GM12878 (cell line): ENCODE measurements around the gene EIF4E1B.

Experiments used
- ATF3 ChIP-seq: IDR thresholded peaks from 2 replicates; pipeline ENCODE4 v1.6.1; 2011; ENCODE audit warnings: low read depth, mild to moderate bottlenecking, low read length, moderate library complexity, borderline replicate concordance; ENCODE audit errors: extremely low read depth
- BACH1 ChIP-seq: fragments of 450-650 bp; IDR thresholded peaks from 2 replicates; pipeline ENCODE4 v1.6.1; 2017; ENCODE audit warnings: mild to moderate bottlenecking, borderline replicate concordance
- BHLHE40 ChIP-seq, 2 experiments: fragments of 450-650 bp in 1 of 2; IDR thresholded peaks; 2 replicates each; pipeline ENCODE4 v1.6.1; 2011 to 2017; ENCODE audit warnings: low read depth in 2 of 2, borderline replicate concordance in 1 of 2, improper control_type of control experiment in 1 of 2, low read length in 1 of 2, mild to moderate bottlenecking in 1 of 2
- CREB1 ChIP-seq: IDR thresholded peaks from 2 replicates; pipeline ENCODE4 v1.6.1; 2012; ENCODE audit warnings: low read depth, mild to moderate bottlenecking, inconsistent platforms
- CTCF ChIP-seq, 3 experiments: IDR thresholded peaks in 2 of 3; conservative IDR thresholded peaks in 1 of 3; 2 replicates each; pipeline ENCODE4 v1.5.1; 2011; ENCODE audit warnings: low read depth in 3 of 3, low read length in 3 of 3, mild to moderate bottlenecking in 3 of 3, control low read depth in 2 of 3, moderate library complexity in 2 of 3, inconsistent platforms in 1 of 3, mixed read lengths in 1 of 3; ENCODE audit not compliant: control insufficient read depth in 2 of 3, insufficient read depth in 1 of 3; ENCODE audit errors: extremely low read depth in 1 of 3
- EP300 ChIP-seq, 2 experiments: fragments of 150-350 bp in 1 of 2; IDR thresholded peaks; 2 replicates each; pipeline ENCODE4 v1.6.1; 2011 to 2012; ENCODE audit warnings: low read depth in 2 of 2, low read length in 2 of 2, borderline replicate concordance in 1 of 2, improper control_type of control experiment in 1 of 2, inconsistent platforms in 1 of 2; ENCODE audit not compliant: control insufficient read depth in 1 of 2
- GABPA ChIP-seq: IDR thresholded peaks from 2 replicates; pipeline ENCODE4 v1.6.1; 2014; ENCODE audit warnings: antibody characterized with exemption, low read depth, mild to moderate bottlenecking, inconsistent platforms
- GATAD2B ChIP-seq: fragments of 450-650 bp; conservative IDR thresholded peaks from 2 replicates; pipeline ENCODE4 v1.6.1; 2017; ENCODE audit warnings: low read depth, mild to moderate bottlenecking, moderate library complexity
- HDAC2 ChIP-seq: fragments of 200-600 bp; sonication (generic); IDR thresholded peaks from 2 replicates; pipeline ENCODE4 v1.6.1; 2017
- KDM1A ChIP-seq: fragments of 200-600 bp; sonication (generic); IDR thresholded peaks from 2 replicates; pipeline ENCODE4 v1.6.1; 2016; ENCODE audit warnings: borderline replicate concordance
- NR2F1 ChIP-seq: fragments of 450-650 bp; conservative IDR thresholded peaks from 2 replicates; pipeline ENCODE4 v1.6.1; 2017; ENCODE audit warnings: mild to moderate bottlenecking
- POLR2A ChIP-seq: IDR thresholded peaks from 2 replicates; pipeline ENCODE4 v1.6.1; 2011; ENCODE audit warnings: low read depth, mild to moderate bottlenecking, low read length
- TARDBP ChIP-seq: IDR thresholded peaks from 2 replicates; pipeline ENCODE4 v1.6.1; 2016; ENCODE audit warnings: borderline replicate concordance
- USF1 ChIP-seq: IDR thresholded peaks from 2 replicates; pipeline ENCODE4 v1.6.1; 2011; ENCODE audit warnings: borderline replicate concordance, low read depth, mild to moderate bottlenecking, moderate library complexity, mixed read lengths, low read length; ENCODE audit not compliant: insufficient read depth; ENCODE audit errors: extremely low read length

DNA sequence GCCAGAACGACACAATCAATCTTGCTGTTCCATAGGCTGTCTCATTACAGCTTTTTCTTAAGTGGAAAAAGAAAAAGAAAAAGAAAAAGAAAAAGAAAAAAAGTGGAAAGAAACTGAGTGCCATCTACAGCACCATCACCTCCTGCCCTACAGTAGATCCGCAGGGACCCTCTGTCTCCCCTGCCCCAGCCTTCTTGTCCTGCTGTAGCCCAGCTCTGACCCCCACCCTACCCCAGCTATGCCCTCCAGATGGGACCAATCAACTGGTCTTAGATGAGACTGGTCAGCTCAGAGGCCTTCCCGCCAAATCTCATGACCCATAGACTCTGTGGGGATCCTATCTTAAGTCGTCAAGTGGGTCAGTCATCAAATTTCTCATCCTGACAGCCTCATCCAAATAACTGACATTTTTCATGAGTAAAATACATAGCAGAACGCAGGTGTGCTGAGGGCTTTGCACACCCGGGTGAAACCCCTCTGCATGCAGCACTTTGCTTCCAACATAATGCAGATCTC, 51.6 kb downstream of the EIF4E1B start:
- TF ChIP-seq BHLHE40 (IDR thresholded peaks at IDR 0.05; ENCODE audit: borderline replicate concordance in 1 of 2, low read depth in 2 of 2, low read length in 1 of 2) (no peak), POLR2A (no peak), EP300 (IDR thresholded peaks at IDR 0.05; ENCODE audit: borderline replicate concordance in 1 of 2, control insufficient read depth in 1 of 2, low read depth in 2 of 2, low read length in 2 of 2) (no peak), GABPA (no peak), NR2F1 (no peak), CTCF (IDR thresholded peaks at IDR 0.05 in 2 of 3, conservative IDR thresholded peaks at IDR 0.05 in 1 of 3; ENCODE audit: control insufficient read depth in 2 of 3, extremely low read depth in 1 of 3, insufficient read depth in 1 of 3, low read depth in 3 of 3, low read length in 3 of 3) (no peak), USF1 (no peak), HDAC2 (no peak), CREB1 (no peak), KDM1A (no peak), GATAD2B (no peak), TARDBP (no peak), ATF3 (no peak), BACH1 (no peak)
